Testis (tissue), 2 donors: ENCODE measurements around the gene SPDYE9.
"Not testable (repeated sequence)": the region's sequence is repeated elsewhere in the genome, so short reads cannot be mapped to it uniquely, and the experiment has no call there.

Experiments
- CTCF ChIP-seq, 3 experiments: fragments of 450-650 bp in 2 of 3; fragments of 200-600 bp in 1 of 3; sonication (generic) in 1 of 3; IDR thresholded peaks; one replicate each; pipeline ENCODE4 v1.5.1; 2016 to 2019; ENCODE audit warnings: antibody characterized with exemption in 3 of 3, mild to moderate bottlenecking in 2 of 3, moderate library complexity in 1 of 3
- POLR2A ChIP-seq: fragments of 450-650 bp; IDR thresholded peaks from one replicate; pipeline ENCODE4 v1.6.1; 2017; ENCODE audit warnings: antibody characterized with exemption, mild to moderate bottlenecking, moderate library complexity

- not testable (repeated sequence) for TF ChIP-seq CTCF (IDR thresholded peaks at IDR 0.05); POLR2A
Observed at GRCh38 chr7:73118155-73118554, 32.3 kb upstream of the SPDYE9 start.
